Measurements from ENCODE around the gene FAU.

FAU gene

GRCh38 chr11:65104628-65105027 is 17.3 kb downstream of the FAU start:
- no peak for DNase-seq

- DNase-seq = no peak
These were observed 18.5 kb downstream of the FAU start for GRCh38 chr11:65103476-65103875.

GRCh38 chr11:65102142-65103095 is 19.5 kb downstream of the FAU start:
- no peak for DNase-seq

DNA sequence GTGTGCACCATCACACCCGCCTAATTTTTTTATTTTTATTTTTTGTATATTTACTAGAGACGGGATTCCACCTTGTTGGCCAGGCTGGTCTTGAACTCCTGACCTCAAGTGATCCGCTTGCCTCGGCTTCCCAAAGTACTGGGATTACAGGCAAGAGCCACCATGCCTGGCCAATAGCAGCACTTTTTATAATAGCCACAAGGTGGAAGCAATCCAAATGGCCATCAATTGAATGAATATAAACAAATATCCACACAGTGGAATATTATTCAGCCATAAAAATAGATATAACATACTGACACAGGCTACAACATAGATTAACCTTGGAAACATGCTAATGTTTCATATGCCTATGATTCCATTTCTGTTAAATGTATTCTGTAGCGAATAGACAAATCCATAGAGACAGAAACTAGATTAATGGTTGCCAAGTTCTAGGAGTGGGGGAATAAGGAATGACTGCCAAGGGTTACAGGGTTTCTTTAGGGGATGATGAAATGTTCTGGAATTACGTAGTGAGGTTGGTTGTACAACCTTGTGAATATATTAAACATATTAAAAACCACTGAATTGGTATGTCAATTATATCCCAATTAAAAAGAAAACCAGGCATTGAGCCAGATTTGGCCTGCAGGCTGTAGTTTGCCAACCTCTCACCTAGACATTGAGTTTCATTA is 21.1 kb downstream of the FAU start:
- DNase-seq = no peak

DNA sequence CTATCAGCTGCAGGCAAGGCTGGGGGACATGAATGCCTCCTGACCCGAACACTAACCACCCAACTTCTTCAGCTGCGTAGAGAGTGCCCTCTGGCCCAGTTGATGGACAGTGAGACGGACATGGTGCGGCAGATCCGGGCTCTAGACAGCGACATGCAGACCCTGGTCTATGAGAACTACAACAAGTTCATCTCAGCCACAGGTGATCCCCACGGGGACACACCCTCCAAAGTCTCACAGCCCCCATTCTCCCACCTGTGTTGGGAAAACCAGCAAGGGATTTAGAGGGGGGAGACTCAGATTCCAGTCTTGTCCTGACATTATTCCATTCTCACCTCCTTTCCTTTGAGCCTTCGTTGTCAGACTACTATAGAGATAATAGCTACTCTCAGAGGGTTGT is 25.0 kb downstream of the FAU start:
- DNase-seq = no peak

DNA sequence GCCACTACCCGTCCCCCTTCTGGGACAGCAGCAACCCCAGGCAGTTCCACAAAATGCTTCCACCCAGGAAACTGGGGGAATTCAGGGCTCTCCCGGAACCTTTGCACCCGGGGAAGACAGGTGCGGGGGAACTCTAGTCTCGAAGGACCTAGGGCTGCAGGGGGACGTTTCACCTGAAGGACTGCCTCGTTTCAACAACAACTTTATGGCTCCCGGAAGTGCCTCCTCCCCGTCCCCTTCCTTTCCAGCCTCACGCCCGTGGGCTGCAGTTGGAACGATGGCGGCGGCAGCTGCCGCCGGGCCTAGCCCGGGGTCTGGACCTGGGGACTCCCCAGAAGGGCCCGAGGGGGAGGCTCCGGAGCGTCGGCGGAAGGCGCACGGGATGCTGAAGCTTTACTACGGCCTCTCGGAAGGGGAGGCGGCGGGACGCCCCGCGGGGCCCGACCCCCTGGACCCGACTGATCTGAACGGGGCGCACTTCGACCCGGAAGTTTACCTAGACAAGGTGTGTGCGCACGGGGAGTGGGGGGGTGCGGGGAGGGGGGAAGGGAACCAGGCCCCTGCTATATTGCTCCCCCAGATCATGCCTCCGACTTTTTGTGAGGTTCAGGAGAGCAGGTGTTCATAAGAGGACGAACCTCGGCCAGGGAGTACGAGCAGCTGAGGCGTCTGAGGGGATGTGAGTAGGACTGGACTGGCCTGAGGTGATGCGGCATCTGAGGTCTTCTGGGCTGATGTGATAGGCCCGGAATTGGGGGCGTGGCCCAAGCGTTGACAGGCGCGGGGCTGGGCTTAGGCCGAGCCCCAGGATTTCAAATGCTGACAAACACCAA is 25.7 kb downstream of the FAU start, which contains the start of gene VPS51:
TSS of gene VPS51 (plus strand) at position 241 of the 833 bp plus-strand sequence. CDS start at position 278, 37 bp downstream.
- peak; percentile 89 for DNase-seq

DNA sequence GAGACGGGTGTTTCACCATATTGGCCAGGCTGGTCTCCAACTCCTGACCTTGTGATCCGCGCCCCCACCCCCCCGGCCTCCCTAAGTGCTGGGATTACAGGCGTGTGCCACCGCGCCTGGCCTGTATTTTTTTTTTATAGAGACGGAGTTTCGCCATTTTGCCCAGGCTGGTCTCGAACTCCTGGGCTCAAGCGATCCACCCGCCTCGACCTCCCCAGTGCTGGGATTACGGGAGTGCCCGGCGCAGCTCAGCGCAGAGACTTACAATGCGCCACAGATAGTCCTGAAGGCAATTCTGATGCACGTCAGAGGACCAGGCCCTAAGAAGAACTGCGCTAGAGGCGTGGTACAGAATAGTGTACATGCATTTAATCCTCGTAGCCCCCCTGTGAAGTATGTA is 26.5 kb downstream of the FAU start:
- no peak for DNase-seq

- DNase-seq = no peak
These were observed 31.3 kb downstream of the FAU start for GRCh38 chr11:65090628-65091027.

DNA sequence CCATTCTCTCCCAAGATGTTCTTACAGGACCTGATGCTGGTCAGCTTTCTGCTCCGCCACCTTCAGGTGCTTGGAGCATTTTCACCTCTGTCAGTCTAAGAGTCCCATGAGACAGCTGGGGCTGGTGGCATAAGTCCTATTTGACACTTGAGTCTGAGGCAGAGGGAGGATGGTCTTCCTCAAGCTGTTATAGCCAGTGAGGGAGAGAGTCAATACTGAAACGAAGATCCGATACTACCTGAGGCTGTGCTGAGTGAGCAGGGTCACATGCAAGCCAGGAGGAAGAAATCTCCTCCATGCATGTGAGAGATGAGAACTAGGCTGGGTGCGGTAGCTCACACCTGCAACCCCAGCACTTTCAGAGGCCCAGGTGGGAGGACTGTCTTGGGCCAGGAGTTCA is 32.3 kb downstream of the FAU start:
- DNase-seq = no peak

DNA sequence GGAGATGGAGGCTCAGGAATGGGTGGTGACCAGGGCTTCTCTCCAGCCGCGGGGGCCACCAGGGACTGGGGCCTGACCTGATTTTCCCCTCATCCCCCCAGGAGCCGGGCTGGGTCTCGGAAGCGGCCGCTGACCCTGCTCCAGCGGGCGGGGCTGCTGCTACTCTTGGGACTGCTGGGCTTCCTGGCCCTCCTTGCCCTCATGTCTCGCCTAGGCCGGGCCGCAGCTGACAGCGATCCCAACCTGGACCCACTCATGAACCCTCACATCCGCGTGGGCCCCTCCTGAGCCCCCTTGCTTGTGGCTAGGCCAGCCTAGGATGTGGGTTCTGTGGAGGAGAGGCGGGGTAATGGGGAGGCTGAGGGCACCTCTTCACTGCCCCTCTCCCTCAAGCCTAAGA is 34.1 kb downstream of the FAU start:
- DNase-seq = no peak

- DNase-seq = no peak
These were observed 34.7 kb downstream of the FAU start for GRCh38 chr11:65087216-65087615.

GRCh38 chr11:65086809-65087208 is 35.1 kb downstream of the FAU start:
- no peak for DNase-seq

DNA sequence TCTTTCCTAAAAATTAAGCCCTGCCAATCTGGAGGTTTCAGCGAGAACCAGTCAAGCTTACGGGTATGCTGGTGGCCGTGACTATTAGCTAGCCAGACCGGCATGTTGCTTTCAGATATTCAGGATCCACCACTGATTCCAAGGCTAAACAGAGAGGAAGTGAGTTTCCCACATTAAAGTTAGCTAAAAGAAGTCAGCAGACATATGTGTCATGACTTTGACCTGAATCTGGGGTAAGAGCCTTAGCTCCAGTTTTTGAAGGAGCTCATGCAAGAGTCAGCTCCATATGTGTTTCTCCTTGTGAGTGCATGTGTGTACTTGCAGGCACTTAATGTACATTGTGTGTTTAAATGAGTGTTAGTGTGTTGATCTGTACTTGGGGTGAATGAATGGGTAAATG is 36.5 kb downstream of the FAU start:
- DNase-seq = no peak

GRCh38 chr11:65084598-65085375 is 37.1 kb downstream of the FAU start:
- DNase-seq = no peak

- peak; percentile 96 for DNase-seq
These were observed 37.9 kb downstream of the FAU start, which contains the start of the genes CDCA5 and ZFPL1 for GRCh38 chr11:65083834-65084597. CDCA5 (minus strand) TSS chr11:65084040; CDS start chr11:65083978, 62 bp downstream. ZFPL1 (plus strand) TSS chr11:65084222; CDS start chr11:65084699, 477 bp downstream.

DNA sequence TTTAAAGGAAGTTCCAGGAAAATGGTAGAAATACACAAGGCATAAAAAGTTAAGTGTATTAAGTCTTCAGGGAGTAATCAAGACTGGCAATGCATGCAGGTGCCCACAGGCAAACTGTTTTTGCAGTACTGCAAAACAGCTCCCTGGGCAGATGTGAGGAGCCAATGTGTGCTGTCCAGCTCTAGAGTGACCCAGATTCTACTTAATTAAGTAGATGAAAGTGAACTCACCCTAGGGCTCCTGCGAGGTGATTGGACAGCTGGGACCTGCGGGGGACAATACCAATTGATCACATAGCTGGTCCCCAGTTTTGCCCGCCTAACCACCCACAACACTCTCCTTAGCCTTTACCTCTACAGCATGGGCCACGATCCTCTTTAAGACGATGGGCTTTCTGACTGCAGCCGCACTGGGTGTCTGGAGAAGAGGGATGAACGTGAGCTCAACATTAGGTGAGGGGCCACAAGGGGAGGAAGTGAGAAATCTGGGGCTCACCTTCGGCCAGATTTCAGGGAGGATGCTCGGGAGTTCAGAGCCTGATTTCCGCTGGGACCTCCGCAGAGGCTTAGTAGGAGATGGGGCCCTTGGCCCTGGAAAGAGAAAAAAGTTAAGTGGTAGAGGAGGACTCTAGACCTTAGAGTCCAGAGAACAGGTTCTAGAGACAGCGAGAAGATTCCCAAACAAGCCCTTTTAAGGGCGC is 38.6 kb downstream of the FAU start:
- no peak for DNase-seq

- no peak for DNase-seq
These were observed 43.1 kb downstream of the FAU start for GRCh38 chr11:65078786-65079342.

DNA sequence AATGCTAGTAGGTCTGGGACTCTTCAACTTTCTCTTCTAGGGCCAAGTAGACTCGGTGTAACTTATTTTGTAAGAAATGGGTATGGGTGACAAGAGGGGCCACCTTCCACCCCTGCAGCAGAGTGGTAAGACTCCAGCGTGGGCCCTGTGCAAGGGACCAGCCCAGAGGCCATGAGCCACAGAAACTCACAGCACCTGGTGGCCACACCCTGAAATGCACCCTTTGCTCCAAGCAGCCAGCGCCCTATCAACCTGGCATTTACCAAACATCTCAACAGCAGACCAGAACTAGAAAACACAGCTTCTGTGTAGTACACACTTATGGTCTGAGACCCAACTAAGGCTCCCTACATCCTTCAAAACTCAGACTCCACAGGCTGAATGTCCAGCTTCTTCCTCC is 43.8 kb downstream of the FAU start:
- peak; percentile 72 for DNase-seq

DNA sequence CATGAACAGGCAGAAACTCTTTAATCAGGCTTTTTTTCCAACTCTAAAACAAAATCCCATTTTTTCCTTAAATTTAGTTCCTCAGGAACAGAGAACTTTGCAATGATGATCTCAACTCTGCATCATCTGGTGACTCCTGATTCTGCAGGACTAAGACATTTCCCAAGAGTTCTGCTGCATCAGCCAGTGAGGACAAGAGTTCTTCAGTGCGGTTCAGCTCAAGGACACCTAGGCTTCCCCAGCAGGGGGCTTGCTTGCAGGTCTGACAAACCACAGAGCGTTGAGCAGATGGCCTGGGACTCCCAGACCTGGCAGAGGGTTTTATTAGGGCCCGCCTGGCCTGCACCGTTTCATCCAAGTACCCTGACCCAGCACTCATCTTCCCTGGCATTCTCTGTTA is 44.5 kb downstream of the FAU start:
- DNase-seq = no peak

DNA sequence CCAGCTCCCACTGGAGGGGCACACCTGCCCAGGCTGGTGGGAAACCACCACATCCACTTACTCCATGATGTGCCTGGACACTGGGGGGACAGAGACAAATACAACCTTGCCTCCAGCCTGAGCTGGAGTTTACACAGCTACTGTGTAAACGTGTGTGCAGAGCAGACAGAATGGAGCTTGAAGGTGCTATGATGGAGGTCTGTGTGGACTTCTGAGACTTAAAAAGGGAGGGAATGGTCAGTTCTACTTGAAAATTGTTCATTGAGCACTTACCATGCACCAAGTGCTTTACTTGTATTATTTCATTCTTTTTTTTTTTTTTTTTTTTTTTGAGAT is 49.3 kb downstream of the FAU start:
- DNase-seq = no peak

Measured in stimulated activated CD4-positive, alpha-beta T cell treated with anti-CD3 and anti-CD28 coated beads, Interleukin-4, amount 100 ng/mL, for 24 hours (primary cell).